Limb (tissue), 2 donors: ENCODE measurements around the gene IRAG1.

ENCODE experiments used
- DNase-seq, 2 donors: peaks; one replicate each; pipeline ENCODE4 v3.0.0-alpha.2; 2016; ENCODE audit errors: extremely low spot score in 2 of 2

The IRAG1 gene

GRCh38 chr11:10648871-10649270, 44.7 kb downstream of the IRAG1 start:
- DNase-seq = no peak

- DNase-seq = no peak
These were observed 46.7 kb downstream of the IRAG1 start for GRCh38 chr11:10646681-10647355.

GRCh38 chr11:10646005-10646404, 47.5 kb downstream of the IRAG1 start:
- DNase-seq = no peak

- no peak for DNase-seq
These were observed 48.3 kb downstream of the IRAG1 start for GRCh38 chr11:10645212-10645795.
